HL-60 (cell line): ENCODE measurements around the gene MED28.

Experiments used
- DNase-seq, 2 experiments: peaks; one replicate each; pipeline ENCODE4 v3.0.0-alpha.2; 2010 to 2020; ENCODE audit warnings: low read depth in 1 of 2, low spot score in 1 of 2
- H3K27ac ChIP-seq: fragments of 250-450 bp; sonication (Bioruptor Pico); replicated peaks from 2 replicates; pipeline ENCODE4 v1.5.1; 2020; ENCODE audit warnings: mild to moderate bottlenecking, moderate library complexity
- H3K27me3 ChIP-seq: fragments of 250-450 bp; sonication (Bioruptor Pico); 2 replicates; pipeline ENCODE4 v1.5.1; 2021; ENCODE audit warnings: mild to moderate bottlenecking, moderate library complexity; ENCODE audit not compliant: insufficient read depth, poor library complexity, severe bottlenecking
- H3K4me3 ChIP-seq: replicated peaks from 2 replicates; pipeline ENCODE4 v1.5.1; 2011; ENCODE audit warnings: mild to moderate bottlenecking, control low read depth, low read length; ENCODE audit not compliant: insufficient read depth
- CTCF ChIP-seq: IDR thresholded peaks from one replicate; pipeline ENCODE4 v1.5.1; 2011; ENCODE audit warnings: low read length, control low read depth, inconsistent platforms; ENCODE audit not compliant: insufficient read depth
- GABPA ChIP-seq: IDR thresholded peaks from 2 replicates; pipeline ENCODE4 v1.6.1; 2012; ENCODE audit warnings: low read depth
- POLR2AphosphoS5 ChIP-seq: IDR thresholded peaks from 2 replicates; pipeline ENCODE4 v1.6.1; 2012; ENCODE audit warnings: low read depth
- REST ChIP-seq: IDR thresholded peaks from 2 replicates; pipeline ENCODE4 v1.6.1; 2012; ENCODE audit warnings: low read depth; ENCODE audit not compliant: insufficient replicate concordance
- SPI1 ChIP-seq: IDR thresholded peaks from 2 replicates; pipeline ENCODE4 v1.6.1; 2012; ENCODE audit warnings: low read depth, mild to moderate bottlenecking, borderline replicate concordance

Gene MED28

DNA sequence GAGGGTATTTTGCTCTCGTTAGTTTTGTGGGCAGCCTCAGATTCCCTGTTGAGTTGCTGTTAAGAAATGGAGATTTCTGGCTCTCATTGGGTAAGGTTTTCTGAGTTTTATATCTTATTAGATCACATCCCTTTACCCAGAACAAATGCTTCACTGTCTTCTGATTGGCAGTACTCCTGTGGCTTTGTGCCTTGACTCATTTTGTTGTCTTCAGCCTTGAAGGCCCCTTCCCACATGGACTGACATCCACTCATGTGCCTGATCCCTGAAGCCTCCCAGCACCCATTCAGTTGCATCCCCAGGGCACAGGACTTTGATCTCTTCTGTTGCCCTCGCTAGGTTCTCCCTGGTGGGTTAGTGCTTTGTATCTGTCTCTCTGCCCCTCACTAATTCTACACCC, 10.4 kb downstream of the MED28 start:
- DNase-seq: no peak
- TF ChIP-seq REST (no peak), GABPA (no peak), CTCF (no peak), SPI1 (no peak), POLR2AphosphoS5 (no peak)
- H3K27me3 ChIP-seq: no peaks in the 10 kb centered on the region
- H3K4me3 ChIP-seq: no peak overlapping the region
- no peak overlapping the region for H3K27ac ChIP-seq

DNA sequence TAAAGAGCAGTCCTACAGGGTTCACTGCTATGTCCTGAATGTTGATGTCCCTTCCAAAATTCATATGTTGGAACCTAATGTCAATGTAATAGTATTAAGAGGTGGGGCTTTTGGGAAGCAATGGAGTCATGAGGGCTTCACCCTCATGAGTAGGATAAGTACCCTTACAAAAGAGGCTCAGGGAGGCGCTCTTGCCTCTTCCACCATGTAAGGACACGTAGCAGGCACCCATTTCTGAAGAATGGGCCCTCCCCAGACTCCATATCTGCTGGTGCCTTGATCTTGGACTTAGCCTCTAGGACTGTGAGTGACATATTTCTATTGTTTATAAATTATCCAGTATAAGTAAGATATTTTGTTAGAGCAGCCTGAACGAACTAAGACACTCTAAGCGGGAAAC, 15.8 kb downstream of the MED28 start:
- no peak for DNase-seq
- Histone ChIP-seq H3K27ac (no peak overlapping the region), H3K4me3 (no peak overlapping the region), H3K27me3 (no peaks in the 10 kb centered on the region)
- TF ChIP-seq CTCF: no peak
- TF ChIP-seq GABPA: no peak

DNA sequence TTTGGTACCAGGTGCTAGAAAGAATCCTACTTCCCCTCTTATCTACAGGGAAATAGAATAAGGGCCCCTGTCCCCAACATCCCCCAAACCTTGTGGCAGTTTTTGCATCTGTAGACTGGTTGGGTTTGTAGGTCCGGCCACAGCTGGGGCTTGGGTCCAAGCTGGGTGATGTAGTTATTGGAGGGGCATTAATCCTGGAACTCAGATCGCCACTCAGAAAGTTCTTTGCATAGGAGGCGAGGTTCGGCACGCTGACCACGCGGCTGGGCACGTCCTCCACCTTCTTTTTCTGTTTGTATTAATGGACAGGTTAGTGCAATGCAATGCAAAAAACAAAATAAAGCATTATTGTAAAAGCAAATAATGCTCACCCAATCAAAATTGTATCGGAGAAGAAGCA, 19.2 kb downstream of the MED28 start:
- no peak for DNase-seq
- Histone ChIP-seq H3K27me3 (no peaks in the 10 kb centered on the region), H3K4me3 (no peak overlapping the region), H3K27ac (no peak overlapping the region)
- TF ChIP-seq CTCF: no peak

- Histone ChIP-seq H3K27me3 (no peaks in the 10 kb centered on the region), H3K27ac (no peak overlapping the region), H3K4me3 (no peak overlapping the region)
- TF ChIP-seq SPI1 (peak; percentile 74; the same call in 1 of the 2 replicates), GABPA (peak; percentile 41; the same call in 1 of the 2 replicates), POLR2AphosphoS5 (no peak), REST (no peak), CTCF (no peak)
- DNase-seq: peak in 1 of 2 experiments; percentile 31
Observed at GRCh38 chr4:17635056-17635455, 20.6 kb downstream of the MED28 start.
